ENCODE data around the gene AP2A1.
"Not testable (repeated sequence)": the region's sequence is repeated elsewhere in the genome, so short reads cannot be mapped to it uniquely, and the experiment has no call there.

AP2A1 gene

DNA sequence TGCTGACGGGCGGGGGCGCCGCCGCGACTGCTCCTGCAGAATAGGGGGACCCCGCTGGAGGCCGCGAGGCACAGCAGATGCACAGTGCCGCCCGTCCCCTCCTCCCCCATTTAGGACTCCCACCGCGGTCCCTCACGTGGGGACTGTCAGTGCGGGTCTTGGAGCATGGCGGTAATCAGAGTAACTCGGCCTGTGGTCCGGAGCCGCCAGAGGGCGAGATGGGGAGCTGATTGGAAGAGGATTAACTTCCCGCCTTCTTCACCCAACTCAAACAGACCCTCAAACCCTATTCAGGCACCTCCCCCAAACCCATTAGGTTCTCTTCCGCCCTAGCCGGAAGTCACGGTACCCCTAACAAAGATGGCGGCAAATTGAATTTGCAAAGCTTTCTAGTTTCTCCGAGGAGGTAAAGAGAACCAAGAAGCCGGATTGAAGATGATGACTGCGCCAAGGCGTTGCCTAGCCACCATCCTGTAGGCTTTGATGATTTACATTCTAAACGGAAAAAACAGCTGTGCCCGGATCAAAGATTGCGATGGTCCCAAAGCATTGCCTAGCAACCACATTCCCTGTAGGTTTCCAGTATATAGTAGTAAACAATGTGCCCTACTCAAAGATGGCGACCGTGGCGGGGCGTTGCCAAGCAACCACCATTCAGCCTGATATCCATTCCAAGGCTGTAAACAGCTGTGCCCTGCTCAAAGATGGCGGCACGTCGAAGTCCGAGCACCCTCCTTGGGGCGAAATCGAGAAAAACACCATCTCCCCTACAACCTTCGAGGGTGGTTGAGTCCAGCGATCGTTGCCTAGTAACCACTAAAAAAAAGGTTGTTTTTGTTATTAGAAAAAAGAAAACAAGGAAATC is 46.4 kb downstream of the AP2A1 start, which contains the start of gene FUZ:
FUZ (minus strand) TSS at position 296 of the 865 bp plus-strand sequence; CDS start at position 110, 186 bp downstream.
- DNase-seq (ENCODE audit: low read depth), result peak; percentile 98

DNA sequence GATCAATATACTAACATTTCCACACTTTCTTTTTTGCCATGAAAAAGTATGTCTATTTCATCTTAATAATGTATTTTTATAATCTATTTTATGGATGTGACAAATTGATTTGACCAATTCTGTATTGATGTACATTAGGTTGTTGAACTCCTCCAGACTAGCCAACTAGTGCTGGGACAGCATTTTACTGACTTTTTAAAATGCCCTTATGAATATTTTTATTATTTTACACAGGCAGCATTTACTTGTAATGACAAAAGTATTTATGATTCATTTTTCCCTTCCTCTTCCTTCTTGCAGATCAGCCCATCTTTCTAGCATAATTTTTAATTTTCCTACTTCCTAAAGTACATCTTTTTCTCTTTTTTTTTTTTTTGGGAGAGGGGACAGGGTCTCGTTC is 47.2 kb downstream of the AP2A1 start:
- no peak for DNase-seq (ENCODE audit: low read depth)

DNA sequence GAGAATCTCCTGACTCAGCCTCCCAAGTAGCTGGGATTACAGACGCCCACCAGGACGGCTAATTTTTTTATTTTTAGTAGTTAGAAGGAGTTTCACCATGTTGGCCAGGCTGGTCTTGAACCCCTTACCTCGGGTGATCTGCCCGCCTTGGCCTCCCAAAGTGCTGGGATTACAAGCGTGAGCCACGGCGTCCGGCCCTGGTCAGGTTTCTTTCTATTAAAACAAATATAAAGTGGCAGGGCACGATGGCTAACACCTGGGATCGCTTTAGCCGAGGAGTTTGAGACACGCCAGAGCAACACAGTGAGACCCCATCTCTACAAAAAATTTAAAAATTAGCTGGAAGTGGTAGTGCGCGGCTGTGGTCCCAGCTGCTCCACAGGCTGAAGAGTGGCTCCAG is 49.8 kb downstream of the AP2A1 start:
- DNase-seq (ENCODE audit: low read depth), result no peak

DNA sequence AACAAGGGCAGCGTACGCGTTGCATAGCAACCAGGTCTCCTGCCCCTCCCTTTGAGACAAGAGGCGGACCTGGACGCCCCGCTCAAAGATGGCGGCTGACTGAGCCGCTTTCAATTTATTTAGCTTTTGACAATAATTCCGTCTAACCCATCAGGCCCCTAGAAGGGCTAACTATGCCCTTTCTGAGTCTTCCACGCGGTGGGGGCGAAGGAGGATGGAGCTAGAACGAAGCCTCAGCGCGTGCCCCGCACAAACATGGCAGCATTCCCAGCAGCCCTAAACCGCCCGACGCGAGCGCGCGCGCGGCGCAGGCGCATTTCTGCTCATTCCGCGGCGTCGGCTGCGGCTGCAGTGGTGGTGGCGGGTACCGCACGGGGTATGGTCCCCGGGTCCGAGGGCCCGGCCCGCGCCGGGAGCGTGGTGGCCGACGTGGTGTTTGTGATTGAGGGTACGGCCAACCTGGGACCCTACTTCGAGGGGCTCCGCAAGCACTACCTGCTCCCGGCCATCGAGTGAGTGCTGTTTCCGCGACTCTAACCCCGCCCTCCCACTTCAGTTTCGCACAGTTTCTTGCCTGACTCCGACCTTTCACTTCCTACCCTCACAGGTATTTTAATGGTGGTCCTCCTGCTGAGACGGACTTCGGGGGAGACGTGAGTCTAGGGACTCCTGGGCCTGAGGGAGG is 51.3 kb downstream of the AP2A1 start, which contains the start of gene MED25:
MED25 (plus strand) TSS at position 326 of the 685 bp plus-strand sequence; CDS start at position 379, 53 bp downstream.
- DNase-seq (ENCODE audit: low read depth), result peak; percentile 64

DNA sequence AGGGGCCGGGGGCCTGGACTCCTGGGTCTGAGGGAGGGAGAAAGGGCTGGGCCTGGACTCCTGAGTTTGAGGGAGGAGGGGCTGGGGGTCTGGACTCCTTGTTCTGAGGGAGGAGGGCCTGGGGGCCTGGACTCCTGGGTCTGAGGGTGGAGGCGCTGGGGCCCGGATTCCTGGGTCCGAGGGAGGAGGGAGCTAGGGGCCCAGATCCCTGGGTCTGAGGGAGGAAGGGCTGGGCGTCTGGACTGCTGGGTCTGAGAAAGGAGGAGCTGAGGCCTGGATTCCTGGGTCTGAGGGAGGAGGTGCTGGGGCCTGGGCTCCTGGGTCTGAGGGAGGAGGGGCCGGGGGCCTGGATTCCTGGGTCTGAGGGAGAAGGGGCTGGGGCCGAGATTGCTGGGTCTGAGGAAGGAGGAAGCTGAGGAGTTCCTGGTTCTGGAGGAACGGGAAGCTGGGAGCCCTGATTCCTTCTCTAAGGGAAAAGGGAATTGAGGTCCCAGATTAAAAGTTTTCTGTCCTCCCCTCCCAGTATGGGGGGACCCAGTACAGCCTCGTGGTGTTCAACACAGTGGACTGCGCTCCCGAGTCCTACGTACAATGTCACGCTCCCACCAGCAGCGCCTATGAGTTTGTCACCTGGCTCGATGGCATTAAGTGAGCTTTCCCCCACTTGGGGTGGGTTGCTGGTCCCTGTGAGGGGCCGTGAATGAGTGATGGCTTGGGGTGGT is 52.0 kb downstream of the AP2A1 start:
- DNase-seq (ENCODE audit: low read depth), result no peak

DNA sequence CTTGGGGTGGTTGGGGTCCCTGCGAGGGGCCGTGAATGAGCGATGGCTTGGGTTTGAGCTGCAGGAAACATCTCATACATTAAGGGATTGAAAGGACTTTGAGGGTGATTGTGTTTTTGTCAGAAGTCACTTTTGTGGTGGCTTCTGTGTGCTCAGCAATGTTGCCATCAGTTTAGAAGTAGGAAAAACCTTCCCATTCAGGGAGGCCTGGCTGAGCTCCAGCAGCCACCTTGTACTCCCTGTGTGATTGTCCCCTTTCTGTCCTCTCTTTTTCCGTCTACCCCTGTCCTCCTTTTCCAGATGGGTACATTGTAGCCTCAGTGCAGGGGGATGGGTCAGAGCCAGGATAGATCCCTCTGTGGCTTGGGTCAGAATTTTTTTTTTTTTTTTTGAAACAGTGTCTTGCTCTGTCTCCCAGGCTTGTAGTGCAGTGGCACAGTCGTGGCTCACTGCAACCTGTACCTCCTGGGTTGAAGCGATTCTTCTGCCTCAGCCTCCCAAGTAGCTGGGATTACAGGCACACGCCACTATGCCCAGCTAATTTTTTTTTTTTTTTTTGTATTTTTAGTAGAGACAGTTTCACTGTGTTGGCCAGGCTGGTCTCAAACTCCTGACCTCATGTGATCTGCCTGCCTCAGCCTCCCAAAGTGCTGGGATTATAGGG is 52.8 kb downstream of the AP2A1 start:
- DNase-seq (ENCODE audit: low read depth), result not testable (repeated sequence)

DNA sequence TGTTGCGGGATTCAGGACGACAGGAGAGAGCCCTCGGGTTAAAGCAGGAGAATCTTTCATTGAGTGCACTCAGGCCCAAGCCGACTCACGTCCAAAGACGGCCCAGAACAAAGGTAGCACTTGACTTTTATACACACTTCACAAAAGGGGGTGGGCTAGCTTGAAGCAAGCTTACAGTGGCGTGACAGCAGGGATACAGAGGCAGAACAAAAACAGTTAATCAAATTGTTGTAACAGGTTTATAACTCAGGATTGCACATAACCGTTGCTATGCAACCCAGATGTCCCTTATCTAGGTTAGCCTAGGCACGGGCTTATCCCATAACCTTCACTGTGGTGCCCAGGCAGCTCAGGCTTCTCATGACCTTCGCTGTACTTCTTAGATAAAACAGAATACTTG is 53.3 kb downstream of the AP2A1 start:
- no peak for DNase-seq (ENCODE audit: low read depth)

DNA sequence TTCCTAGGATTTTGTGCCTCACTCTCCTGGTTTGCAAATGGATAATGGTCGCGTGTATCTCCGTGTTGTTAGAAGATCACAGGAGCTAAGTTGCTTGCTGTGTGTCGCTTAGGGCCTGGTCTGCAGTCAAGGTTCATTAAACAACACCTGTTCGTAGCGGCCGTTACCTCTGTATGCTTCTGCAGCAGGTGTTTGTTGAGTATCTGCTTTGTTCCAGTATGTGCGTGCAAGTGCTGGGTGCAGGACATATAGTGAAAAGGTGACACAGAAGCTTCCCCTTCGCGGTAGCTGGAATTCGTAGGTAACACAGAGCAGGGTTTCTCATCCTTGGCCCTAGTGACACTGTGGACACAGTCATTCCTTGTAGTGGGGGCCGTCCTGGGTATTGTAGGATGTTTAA is 56.7 kb downstream of the AP2A1 start:
- DNase-seq (ENCODE audit: low read depth), result no peak

DNA sequence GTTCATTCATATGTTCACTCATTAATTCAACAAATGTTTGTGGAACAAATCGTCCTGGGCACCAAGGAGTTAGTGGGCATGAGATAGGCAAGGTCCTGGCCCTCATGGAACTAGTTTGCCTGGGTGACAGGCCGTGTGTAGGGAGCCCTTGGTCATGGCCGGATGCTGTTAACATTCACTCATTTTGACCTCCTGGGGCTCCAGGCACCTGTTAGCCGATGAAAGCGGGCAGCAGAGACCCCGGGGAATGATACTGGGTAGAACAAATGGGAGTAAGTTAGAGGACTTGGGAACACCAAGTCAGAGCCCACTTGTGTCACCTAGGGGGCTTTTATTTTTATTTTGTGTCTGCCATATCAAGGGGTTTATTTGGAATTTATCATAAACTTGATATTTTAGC is 57.9 kb downstream of the AP2A1 start:
- no peak for DNase-seq (ENCODE audit: low read depth)

DNA sequence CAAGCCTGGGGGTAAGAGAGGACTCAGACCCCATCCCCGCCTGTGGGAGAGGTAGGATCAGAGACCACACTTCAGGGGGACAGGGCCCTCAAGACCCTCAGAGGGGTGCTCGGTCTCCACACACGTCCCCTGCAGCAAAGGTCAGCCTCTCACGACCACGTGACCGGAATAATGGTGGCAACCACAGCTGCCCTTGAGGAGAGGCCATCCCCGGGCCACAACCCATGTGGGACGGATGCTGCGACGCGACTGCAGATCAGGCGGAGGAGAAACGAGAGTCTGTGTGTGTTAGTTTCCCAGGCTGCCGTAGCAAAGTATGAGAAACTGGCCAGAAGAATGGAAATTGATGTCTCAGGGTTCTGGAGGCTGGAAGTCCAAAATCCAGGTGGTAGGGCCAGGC is 60.2 kb downstream of the AP2A1 start:
- DNase-seq (ENCODE audit: low read depth), result no peak

DNA sequence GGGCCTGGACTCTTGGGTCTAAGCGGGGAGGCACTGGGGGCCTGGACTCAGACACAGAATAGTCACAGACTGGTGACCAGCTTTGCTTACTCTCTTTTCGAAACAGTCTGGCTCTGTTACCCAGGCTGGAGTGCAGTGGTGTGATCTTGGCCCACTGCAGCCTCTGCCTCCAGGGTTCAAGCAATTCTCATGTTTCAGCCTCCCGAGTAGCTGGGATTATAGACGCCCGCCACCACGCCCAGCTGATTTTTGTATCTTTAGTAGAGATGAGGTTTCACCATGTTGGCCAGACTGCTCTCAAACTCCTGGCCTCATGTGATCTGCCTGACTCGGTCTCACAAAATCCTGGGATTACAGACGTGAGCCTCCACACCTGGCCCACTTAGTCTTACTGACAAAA is 62.4 kb downstream of the AP2A1 start:
- DNase-seq (ENCODE audit: low read depth), result no peak

DNA sequence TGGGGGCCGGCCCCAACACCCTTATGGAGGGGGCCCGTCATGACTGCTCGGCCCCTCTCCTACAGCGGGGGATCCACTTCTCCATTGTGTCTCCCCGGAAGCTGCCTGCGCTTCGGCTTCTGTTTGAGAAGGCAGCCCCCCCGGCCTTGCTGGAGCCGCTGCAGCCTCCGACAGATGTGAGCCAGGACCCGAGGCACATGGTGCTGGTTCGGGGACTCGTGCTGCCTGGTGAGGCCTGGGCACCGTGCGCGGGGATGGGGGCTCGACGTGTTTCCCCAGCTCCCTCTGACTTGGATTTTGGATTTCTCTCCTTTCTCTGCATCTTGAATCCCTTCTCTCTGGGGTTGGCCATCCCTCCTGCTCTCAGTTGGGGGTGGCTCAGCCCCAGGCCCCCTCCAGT is 62.9 kb downstream of the AP2A1 start:
- DNase-seq (ENCODE audit: low read depth), result no peak

DNA sequence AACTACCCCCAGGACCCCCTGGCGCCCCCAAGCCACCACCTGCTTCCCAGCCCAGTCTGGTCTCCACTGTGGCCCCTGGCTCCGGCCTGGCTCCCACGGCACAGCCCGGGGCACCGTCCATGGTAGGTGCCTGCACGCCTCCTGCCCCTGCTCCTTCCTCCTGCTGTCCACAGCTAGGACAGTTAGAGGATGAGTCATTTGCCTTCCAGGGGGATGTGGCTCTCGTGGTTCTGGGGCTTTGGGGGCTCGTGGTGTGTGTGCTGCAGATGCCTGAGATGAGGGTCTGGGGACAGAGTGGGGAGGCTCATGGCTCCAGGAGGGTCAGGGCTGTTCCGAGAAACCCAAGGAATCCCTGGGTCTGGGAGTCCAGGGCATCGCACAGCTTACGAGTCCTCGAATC is 64.0 kb downstream of the AP2A1 start:
- DNase-seq (ENCODE audit: low read depth), result no peak

DNA sequence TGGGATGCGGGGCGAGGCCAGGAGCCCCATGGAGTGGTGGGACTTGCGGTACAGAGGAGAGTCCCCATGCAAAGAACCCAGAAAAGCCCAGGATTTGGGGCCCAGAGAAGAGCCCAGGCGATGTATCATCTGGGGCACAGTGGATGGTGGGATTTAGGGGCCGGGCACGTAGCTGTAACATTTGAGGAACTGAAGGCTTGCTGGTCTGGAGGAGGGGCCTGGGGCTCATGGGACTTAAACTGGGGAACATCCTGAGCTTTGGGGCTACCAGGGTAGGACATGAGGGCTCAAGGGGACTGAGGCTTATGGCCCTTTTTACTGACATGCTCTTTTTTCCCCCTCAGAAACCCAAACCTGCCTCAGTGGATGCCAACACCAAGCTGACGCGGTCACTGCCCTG is 64.8 kb downstream of the AP2A1 start:
- no peak for DNase-seq (ENCODE audit: low read depth)

DNA sequence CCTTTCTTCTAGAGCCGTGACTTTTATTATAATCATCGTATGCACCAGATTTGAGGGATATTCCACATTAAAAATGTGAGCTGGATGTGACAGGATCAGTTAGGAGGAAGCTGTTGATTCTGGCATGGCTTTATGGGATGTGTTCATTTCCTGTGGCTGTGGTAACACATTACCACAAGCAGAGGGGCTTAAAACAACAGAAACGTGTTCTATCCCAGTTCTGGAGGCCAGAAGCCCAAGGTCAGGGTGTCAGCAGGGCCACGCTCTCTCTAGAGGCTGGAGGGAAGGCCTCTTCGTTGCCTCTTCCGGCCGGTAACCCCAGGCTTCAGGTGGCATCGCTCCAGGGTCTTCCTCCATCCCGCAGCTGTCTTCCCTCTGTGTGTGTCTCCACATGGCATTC is 65.8 kb downstream of the AP2A1 start:
- DNase-seq (ENCODE audit: low read depth), result no peak

DNA sequence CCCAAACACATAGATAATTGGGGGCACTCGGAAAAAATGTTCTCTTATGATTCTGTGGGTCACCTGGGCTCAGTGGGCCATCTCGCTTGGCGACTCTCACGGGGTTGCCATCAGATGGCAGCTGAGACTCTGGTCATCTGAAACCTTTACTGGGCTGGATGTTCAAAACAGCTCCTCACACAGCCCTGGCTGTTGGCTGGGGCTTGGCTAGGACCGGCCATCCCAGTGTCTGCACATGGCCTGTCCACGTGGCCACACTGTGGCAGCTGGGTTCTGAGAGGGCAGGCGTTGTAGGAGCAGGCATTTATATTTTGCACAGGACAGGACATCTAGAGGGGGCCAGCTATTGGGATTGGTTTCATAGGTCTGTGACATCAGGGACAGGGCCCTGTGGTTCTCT is 66.8 kb downstream of the AP2A1 start:
- no peak for DNase-seq (ENCODE audit: low read depth)

DNA sequence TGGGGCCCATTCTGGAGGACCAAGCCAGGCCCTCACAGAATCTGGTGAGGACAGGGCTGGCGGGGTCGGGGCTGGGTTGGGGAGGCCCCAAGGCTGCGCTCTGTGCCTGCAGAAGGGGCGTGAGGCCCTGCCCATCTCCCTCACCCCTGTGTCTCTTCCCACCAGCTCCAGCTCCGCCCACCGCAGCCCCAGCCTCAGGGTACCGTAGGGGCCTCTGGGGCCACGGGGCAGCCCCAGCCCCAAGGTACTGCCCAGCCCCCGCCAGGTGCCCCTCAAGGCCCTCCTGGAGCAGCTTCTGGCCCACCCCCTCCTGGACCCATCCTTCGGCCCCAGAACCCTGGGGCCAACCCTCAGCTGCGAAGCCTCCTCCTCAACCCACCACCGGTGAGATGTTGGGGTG is 68.8 kb downstream of the AP2A1 start:
- DNase-seq (ENCODE audit: low read depth), result no peak

DNA sequence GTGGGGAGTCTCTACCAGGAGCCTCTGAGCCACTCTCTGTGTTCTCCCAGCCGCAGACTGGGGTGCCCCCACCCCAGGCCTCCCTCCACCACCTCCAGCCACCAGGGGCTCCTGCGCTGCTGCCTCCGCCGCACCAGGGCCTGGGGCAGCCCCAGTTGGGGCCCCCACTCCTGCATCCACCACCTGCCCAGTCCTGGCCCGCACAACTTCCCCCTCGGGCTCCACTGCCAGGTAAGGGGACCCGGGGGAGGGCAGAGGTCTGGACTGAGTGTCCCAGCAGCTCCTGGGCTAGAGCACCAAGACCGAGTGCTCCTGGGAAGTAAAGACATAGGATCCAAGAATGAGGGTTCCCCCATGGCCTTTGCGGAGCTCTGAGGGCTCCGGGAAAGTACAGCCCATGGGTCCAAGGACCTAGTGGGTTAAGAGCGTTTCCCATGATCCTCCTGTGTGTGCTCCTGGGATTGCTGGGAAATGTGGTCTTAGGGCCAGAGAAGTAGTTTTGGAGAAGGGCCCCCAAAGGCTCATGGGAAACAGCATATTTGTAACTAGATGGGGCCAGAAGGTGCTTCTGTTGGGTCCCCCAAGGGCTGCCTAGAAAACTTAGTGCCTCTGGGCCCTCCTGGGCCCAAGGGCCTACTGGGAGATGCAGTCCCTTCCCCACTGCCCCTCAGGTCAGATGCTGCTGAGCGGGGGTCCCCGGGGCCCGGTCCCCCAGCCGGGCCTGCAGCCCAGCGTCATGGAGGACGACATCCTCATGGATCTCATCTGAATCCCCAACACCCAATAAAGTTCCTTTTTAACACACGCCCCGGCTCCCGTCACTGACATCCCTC is 69.6 kb downstream of the AP2A1 start:
- no peak for DNase-seq (ENCODE audit: low read depth)

DNA sequence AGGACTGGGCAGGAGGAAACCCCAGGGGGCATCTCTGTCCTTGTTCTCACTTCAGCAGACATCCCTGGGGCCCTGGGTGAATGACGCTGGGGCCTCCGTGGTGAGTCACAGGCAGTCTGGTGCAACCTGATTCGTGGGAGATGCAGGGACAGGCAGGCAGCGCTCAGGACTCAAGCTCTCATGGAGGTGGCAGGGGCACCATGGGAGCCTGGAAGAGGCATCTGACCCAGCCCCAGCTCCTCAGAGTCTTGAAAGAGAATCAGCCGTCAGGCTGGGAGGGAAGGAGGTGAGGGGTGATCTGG is 70.2 kb downstream of the AP2A1 start:
- no peak for DNase-seq (ENCODE audit: low read depth)

DNA sequence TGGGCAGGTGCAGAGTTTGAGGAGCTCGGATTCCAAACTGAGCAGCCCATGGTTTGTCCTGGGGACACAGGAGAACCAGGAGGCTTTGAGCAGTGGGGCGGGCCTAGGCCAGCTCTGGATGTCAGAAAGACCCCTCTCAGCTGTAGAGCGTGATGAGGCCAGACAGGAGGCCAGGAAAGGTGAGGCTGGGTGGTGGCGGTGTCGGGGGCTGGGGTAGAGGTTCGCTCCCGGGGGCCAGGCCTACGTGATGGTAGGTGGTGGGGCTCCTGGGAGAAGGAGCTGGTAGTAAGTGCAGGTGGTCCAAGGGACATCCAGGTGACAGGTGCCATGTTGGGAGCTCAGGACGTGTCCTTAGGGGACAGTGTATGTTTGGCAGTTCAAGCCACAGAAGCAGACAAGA is 70.6 kb downstream of the AP2A1 start:
- no peak for DNase-seq (ENCODE audit: low read depth)

DNA sequence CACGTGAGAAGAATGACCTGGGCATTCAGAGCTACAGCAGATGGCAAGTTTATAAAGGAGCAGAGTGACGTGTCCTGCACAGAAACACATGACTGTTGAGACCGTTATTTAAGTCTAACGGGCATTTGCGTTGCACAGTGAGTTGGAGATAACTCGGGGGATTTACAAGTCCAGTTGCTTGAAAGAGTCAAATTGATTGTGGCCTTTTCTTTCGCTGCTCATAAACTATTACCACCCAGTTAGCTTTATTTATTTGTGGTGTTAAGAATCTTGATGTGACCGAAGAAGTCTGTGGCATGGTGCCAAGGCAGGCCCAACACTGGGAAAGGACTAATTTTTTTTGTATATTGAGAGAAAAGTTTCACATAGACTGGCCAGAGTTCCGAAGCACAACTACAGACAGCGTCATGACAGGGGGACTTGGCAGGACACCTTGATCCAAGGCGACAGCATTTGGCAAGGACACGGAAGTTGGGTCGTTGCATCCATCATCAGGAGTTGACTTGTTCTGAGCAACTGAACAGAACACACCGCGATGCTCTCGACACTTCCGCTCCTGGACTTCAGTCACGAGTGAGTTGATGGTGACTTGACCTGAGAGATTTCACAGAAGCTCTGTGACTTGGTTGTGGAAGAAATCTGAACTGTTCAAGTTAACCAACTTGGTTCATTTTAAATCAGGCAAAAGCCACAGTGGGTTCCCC is 72.2 kb downstream of the AP2A1 start:
- DNase-seq (ENCODE audit: low read depth), result no peak
